MCF 10A (cell line): Measurements from ENCODE around the gene AVPR2. TPM values are rescaled to one million over a fixed set of nuclear protein-coding genes. Genes with fewer than 3 reads are reported as not detected.

Experiments used
- BruUV-seq: library from RNA; stranded (reverse); fragments of 400-500 nt; replicated peaks from 2 replicates; lab custom pipeline; 2021; lab: Mats Ljungman, UMichigan
- CTCF ChIA-PET: fragments of 300-600 bp; sonication (Branson Sonifier 250); formaldehyde crosslinking; extraction: SDS; loops from one replicate; lab custom pipeline; 2021; ENCODE audit warnings: antibody characterized with exemption, inconsistent platforms; lab: Yijun Ruan, JAX
- POLR2A ChIA-PET: fragments of 300-600, 350-650 bp; sonication (Branson Sonifier 250); formaldehyde crosslinking; extraction: SDS; loops from one replicate; lab custom pipeline; 2020; ENCODE audit warnings: antibody characterized with exemption, inconsistent platforms; lab: Yijun Ruan, JAX
- DNase-seq: peaks from one replicate; pipeline ENCODE4 v3.0.0-alpha.2; 2018; ENCODE audit not compliant: unreplicated experiment
- H3K27ac Mint-ChIP-seq: one replicate; pipeline ENCODE4 v1.8.0; 2022; ENCODE audit warnings: mild to moderate bottlenecking, low read depth, mixed read lengths; ENCODE audit not compliant: unreplicated experiment
- H3K27me3 Mint-ChIP-seq: one replicate; pipeline ENCODE4 v1.8.0; 2022; ENCODE audit warnings: mixed read lengths; ENCODE audit not compliant: insufficient read depth, unreplicated experiment
- H3K36me3 Mint-ChIP-seq: one replicate; pipeline ENCODE4 v1.8.0; 2022; ENCODE audit warnings: mild to moderate bottlenecking, moderate library complexity, mixed read lengths; ENCODE audit not compliant: insufficient read depth, unreplicated experiment
- H3K4me1 Mint-ChIP-seq: one replicate; pipeline ENCODE4 v1.8.0; 2022; ENCODE audit warnings: mixed read lengths; ENCODE audit not compliant: insufficient read depth, unreplicated experiment
- H3K4me3 Mint-ChIP-seq: one replicate; pipeline ENCODE4 v1.8.0; 2022; ENCODE audit warnings: mild to moderate bottlenecking, moderate library complexity, mixed read lengths; ENCODE audit not compliant: unreplicated experiment
- H3K9me3 Mint-ChIP-seq: one replicate; pipeline ENCODE4 v1.8.0; 2022; ENCODE audit warnings: mixed read lengths; ENCODE audit not compliant: unreplicated experiment
- intact Hi-C: fragments of 100-400 bp; cut with micrococcal nuclease; formaldehyde crosslinking; loops from 2 replicates; pipeline ENCODE4 v1.14.1; 2022
- total RNA-seq: library from RNA; stranded (reverse); gene quantifications from 2 replicates; pipeline ENCODE4 v1.2.3, GENCODE V29; 2022
- TF ChIP-seq, protein P1 (sequence below): fragments of 200-600 bp; IDR thresholded peaks from one replicate; pipeline ENCODE4 v1.8.0; 2022; ENCODE audit warnings: antibody characterized with exemption, mild to moderate bottlenecking; ENCODE audit not compliant: unreplicated experiment

The AVPR2 gene
- total RNA-seq, 1 experiment from 2014 or later, result not detected

DNA sequence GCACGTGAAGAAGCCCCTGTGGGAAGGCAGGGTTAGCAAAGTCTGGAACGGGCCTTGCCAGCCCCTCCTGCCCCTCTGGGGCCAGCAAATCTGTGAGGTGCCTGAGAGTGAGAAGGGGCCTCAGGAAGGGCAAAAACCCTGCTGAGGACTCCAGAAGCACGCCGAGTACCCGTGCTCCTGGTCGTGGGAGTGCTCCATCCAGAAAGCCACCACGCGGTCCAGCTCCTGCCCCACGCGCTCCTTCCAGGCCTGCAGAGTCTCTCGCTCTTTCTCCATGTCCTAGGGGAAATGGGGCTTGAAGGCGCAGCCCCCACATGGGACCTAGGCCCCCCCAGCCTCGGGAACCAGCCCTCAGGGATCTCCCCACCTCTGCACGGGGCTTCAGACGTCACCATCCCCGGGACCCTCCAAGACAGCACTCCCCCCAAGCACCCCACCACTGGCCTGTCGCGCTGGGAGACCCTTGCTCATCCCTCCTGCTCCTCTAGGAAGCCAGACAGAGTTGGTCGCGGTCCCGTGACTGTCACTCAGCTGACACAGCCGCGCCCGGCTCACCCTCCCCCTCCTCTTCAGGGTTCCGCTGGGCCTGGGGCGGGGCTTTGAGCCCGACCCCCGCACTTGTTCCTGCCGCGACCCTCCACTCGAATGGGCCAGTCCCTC, 39.8 kb downstream of the AVPR2 start, which contains the start of gene RENBP:
RENBP (minus strand) TSS at position 504 of the 660 bp plus-strand sequence; CDS start at position 471, 33 bp downstream.
- TF ChIP-seq, protein P1, sequence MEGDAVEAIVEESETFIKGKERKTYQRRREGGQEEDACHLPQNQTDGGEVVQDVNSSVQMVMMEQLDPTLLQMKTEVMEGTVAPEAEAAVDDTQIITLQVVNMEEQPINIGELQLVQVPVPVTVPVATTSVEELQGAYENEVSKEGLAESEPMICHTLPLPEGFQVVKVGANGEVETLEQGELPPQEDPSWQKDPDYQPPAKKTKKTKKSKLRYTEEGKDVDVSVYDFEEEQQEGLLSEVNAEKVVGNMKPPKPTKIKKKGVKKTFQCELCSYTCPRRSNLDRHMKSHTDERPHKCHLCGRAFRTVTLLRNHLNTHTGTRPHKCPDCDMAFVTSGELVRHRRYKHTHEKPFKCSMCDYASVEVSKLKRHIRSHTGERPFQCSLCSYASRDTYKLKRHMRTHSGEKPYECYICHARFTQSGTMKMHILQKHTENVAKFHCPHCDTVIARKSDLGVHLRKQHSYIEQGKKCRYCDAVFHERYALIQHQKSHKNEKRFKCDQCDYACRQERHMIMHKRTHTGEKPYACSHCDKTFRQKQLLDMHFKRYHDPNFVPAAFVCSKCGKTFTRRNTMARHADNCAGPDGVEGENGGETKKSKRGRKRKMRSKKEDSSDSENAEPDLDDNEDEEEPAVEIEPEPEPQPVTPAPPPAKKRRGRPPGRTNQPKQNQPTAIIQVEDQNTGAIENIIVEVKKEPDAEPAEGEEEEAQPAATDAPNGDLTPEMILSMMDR, result no peak
- intact Hi-C loops, result no loop called here
- Mint-ChIP-seq H3K36me3 (peaks cover 20% of the 10 kb centered on the region), H3K27me3 (peaks cover 16% of the 10 kb centered on the region), H3K4me3 (no peak within 1 kb of the TSS), H3K9me3 (no peaks in the 10 kb centered on the region), H3K27ac (no peak within 1 kb of the TSS), H3K4me1 (no peaks in the 10 kb centered on the region)
- ChIA-PET CTCF (interaction anchor here (0.6 to 4.5 kb wide), 3 partner anchors 20 to 124 kb away, joined by 3 to 38 read pairs (median 4); no protein-coding TSS in a partner anchor), POLR2A (no interaction called here)
- no peak for DNase-seq
- BruUV-seq, result no TSS peak

- no peak for DNase-seq
- Mint-ChIP-seq H3K27me3 (peaks cover 11% of the 10 kb centered on the region), H3K4me1 (no peaks in the 10 kb centered on the region), H3K36me3 (peaks cover 25% of the 10 kb centered on the region), H3K27ac (no peak overlapping the region), H3K9me3 (no peaks in the 10 kb centered on the region), H3K4me3 (no peak overlapping the region)
- intact Hi-C loops, result no loop called here
- ChIA-PET CTCF (interaction anchor here (0.6 to 4.5 kb wide), 7 partner anchors 19 to 589 kb away, joined by 3 to 38 read pairs (median 5); partner anchors contain the start of gene PLXNB3), POLR2A (interaction anchor here (0.6 kb wide), 1 partner anchor 23 kb away, joined by 3 read pairs; no protein-coding TSS in a partner anchor)
- TF ChIP-seq, protein P1, result no peak
- no TSS peak for BruUV-seq
Measured at GRCh38 chrX:153944800-153945150, 40.3 kb downstream of the AVPR2 start.

GRCh38 chrX:153945956-153946943, 41.8 kb downstream of the AVPR2 start:
- Mint-ChIP-seq H3K4me1 (no peaks in the 10 kb centered on the region), H3K27me3 (no peaks in the 10 kb centered on the region), H3K9me3 (no peaks in the 10 kb centered on the region), H3K36me3 (peaks cover 40% of the 10 kb centered on the region), H3K4me3 (no peak overlapping the region), H3K27ac (no peak overlapping the region)
- intact Hi-C loops, result loop anchor here (2.0 kb wide), 1 partner anchor 181 kb away; the partner anchor contains the start of gene PLXNB3
- ChIA-PET POLR2A (interaction anchor here (0.7 to 1.5 kb wide), 4 partner anchors 9 to 182 kb away, joined by 3 to 4 read pairs (median 3); partner anchors contain the start of gene PLXNB3), CTCF (interaction anchor here (0.6 to 5.6 kb wide), 24 partner anchors 8 to 987 kb away, joined by 3 to 51 read pairs (median 4); partner anchors contain the start of genes ARHGAP4, NAA10 and PLXNB3)
- no peak for DNase-seq
- TF ChIP-seq, protein P1, result no peak
- BruUV-seq, result no TSS peak
